H9 (cell line): ENCODE results near the gene TUBA4A. TPM values are rescaled to one million over a fixed set of nuclear protein-coding genes. Genes with fewer than 3 reads are reported as not detected.

ENCODE experiments used
- DNase-seq: peaks from one replicate; pipeline ENCODE4 v3.0.0-alpha.2; 2017
- H2AFZ ChIP-seq: one replicate; pipeline ENCODE4 v1.6.1; 2013; ENCODE audit warnings: mild to moderate bottlenecking, low read length, control low read depth, moderate library complexity
- H2AK5ac ChIP-seq: 2 replicates; pipeline ENCODE4 v1.6.1; 2013; ENCODE audit warnings: low read length, control low read depth, mixed read lengths; ENCODE audit not compliant: insufficient read length
- H2BK120ac ChIP-seq: one replicate; pipeline ENCODE4 v1.6.1; 2013; ENCODE audit warnings: low read depth, mild to moderate bottlenecking, low read length, control low read depth, inconsistent platforms; ENCODE audit not compliant: poor library complexity, severe bottlenecking
- H2BK12ac ChIP-seq: 2 replicates; pipeline ENCODE4 v1.6.1; 2013; ENCODE audit warnings: low read length, control low read depth, mixed read lengths, low read depth; ENCODE audit not compliant: insufficient read length
- H2BK15ac ChIP-seq: 2 replicates; pipeline ENCODE4 v1.6.1; 2013; ENCODE audit warnings: low read depth, low read length, control low read depth
- H2BK20ac ChIP-seq: one replicate; pipeline ENCODE4 v1.6.1; 2013; ENCODE audit warnings: low read depth, mild to moderate bottlenecking, low read length, control low read depth, inconsistent platforms; ENCODE audit not compliant: poor library complexity, severe bottlenecking
- H2BK5ac ChIP-seq: 2 replicates; pipeline ENCODE4 v1.6.1; 2013; ENCODE audit warnings: low read length, control low read depth, mixed read lengths; ENCODE audit not compliant: insufficient read length
- H3K14ac ChIP-seq: 2 replicates; pipeline ENCODE4 v1.6.1; 2013; ENCODE audit warnings: low read length, control low read depth; ENCODE audit not compliant: insufficient read depth
- H3K18ac ChIP-seq: 2 replicates; pipeline ENCODE4 v1.6.1; 2013; ENCODE audit warnings: low read depth, mild to moderate bottlenecking, mixed read lengths, low read length, control low read depth; ENCODE audit not compliant: insufficient read length
- H3K23ac ChIP-seq: 2 replicates; pipeline ENCODE4 v1.6.1; 2013; ENCODE audit warnings: low read length, control low read depth, mixed read lengths, low read depth; ENCODE audit not compliant: insufficient read length
- H3K23me2 ChIP-seq: 2 replicates; pipeline ENCODE4 v1.6.1; 2013; ENCODE audit warnings: low read depth, mild to moderate bottlenecking, mixed read lengths, low read length, control low read depth; ENCODE audit not compliant: insufficient read length, poor library complexity, severe bottlenecking
- H3K27ac ChIP-seq: 2 replicates; pipeline ENCODE4 v1.5.1; 2013; ENCODE audit warnings: low read length, control low read depth, mixed read lengths, low read depth; ENCODE audit not compliant: insufficient read length
- H3K27me3 ChIP-seq: 2 replicates; pipeline ENCODE4 v1.6.1; 2013; ENCODE audit warnings: low read length, control low read depth, inconsistent platforms; ENCODE audit not compliant: insufficient read depth
- H3K4ac ChIP-seq: 2 replicates; pipeline ENCODE4 v1.6.1; 2013; ENCODE audit warnings: low read depth, mild to moderate bottlenecking, control low read depth, inconsistent platforms, low read length, moderate library complexity
- H3K4me1 ChIP-seq: 2 replicates; pipeline ENCODE4 v1.6.1; 2013; ENCODE audit warnings: low read length, control low read depth, inconsistent platforms; ENCODE audit not compliant: insufficient read depth
- H3K4me2 ChIP-seq: 2 replicates; pipeline ENCODE4 v1.6.1; 2013; ENCODE audit warnings: low read length, control low read depth, mixed read lengths; ENCODE audit not compliant: insufficient read length, insufficient read depth
- H3K56ac ChIP-seq: 2 replicates; pipeline ENCODE4 v1.6.1; 2013; ENCODE audit warnings: low read depth, mild to moderate bottlenecking, mixed read lengths, low read length, control low read depth; ENCODE audit not compliant: insufficient read length
- H3K79me1 ChIP-seq: 2 replicates; pipeline ENCODE4 v1.6.1; 2013; ENCODE audit warnings: low read depth, mild to moderate bottlenecking, moderate library complexity, low read length, control low read depth, inconsistent platforms; ENCODE audit not compliant: insufficient read depth, poor library complexity, severe bottlenecking
- H3K79me2 ChIP-seq: 2 replicates; pipeline ENCODE4 v1.6.1; 2013; ENCODE audit warnings: low read length, control low read depth, inconsistent platforms; ENCODE audit not compliant: insufficient read depth
- H3K9ac ChIP-seq: 2 replicates; pipeline ENCODE4 v1.6.1; 2013; ENCODE audit warnings: low read length, control low read depth, mixed read lengths; ENCODE audit not compliant: insufficient read length; ENCODE audit errors: extremely low read depth
- H3K9me3 ChIP-seq: one replicate; pipeline ENCODE4 v1.6.1; 2013; ENCODE audit warnings: low read depth, low read length, inconsistent platforms; ENCODE audit not compliant: control insufficient read depth
- H3T11ph ChIP-seq: one replicate; pipeline ENCODE4 v1.6.1; 2013; ENCODE audit warnings: mild to moderate bottlenecking, low read length, control low read depth, inconsistent platforms
- H4K20me1 ChIP-seq: one replicate; pipeline ENCODE4 v1.6.1; 2013; ENCODE audit not compliant: control insufficient read depth, insufficient read length, insufficient read depth
- H4K5ac ChIP-seq: 2 replicates; pipeline ENCODE4 v1.6.1; 2013; ENCODE audit warnings: low read depth, mild to moderate bottlenecking, mixed read lengths, low read length, control low read depth; ENCODE audit not compliant: insufficient read length
- H4K8ac ChIP-seq: replicated peaks from 2 replicates; pipeline ENCODE4 v1.6.1; 2013; ENCODE audit warnings: low read length, control low read depth, mixed read lengths, low read depth; ENCODE audit not compliant: insufficient read length
- H4K91ac ChIP-seq: 2 replicates; pipeline ENCODE4 v1.6.1; 2013; ENCODE audit warnings: low read depth, mild to moderate bottlenecking, moderate library complexity, mixed read lengths, low read length, control low read depth; ENCODE audit not compliant: insufficient read length
- H3K27ac Mint-ChIP-seq, 3 experiments: 2 replicates in 2 of 3; 3 replicates in 1 of 3; pipeline ENCODE4 v1.8.0; 2020 to 2021; ENCODE audit warnings: mixed read lengths in 3 of 3, mild to moderate bottlenecking in 1 of 3, moderate library complexity in 1 of 3
- H3K27me3 Mint-ChIP-seq: 2 replicates; pipeline ENCODE4 v1.8.0; 2021; ENCODE audit warnings: low read depth, mild to moderate bottlenecking, moderate library complexity, mixed read lengths
- H3K36me3 Mint-ChIP-seq, 3 experiments: 2 replicates in 2 of 3; 3 replicates in 1 of 3; pipeline ENCODE4 v1.8.0; 2020 to 2021; ENCODE audit warnings: low read depth in 3 of 3, mixed read lengths in 3 of 3; ENCODE audit not compliant: insufficient read depth in 1 of 3
- H3K4me1 Mint-ChIP-seq, 2 experiments: 2 replicates each; pipeline ENCODE4 v1.8.0; 2020; ENCODE audit warnings: mixed read lengths in 2 of 2
- H3K4me3 Mint-ChIP-seq, 2 experiments: 2 replicates in 1 of 2; 3 replicates in 1 of 2; pipeline ENCODE4 v1.8.0; 2020 to 2021; ENCODE audit warnings: mild to moderate bottlenecking in 2 of 2, mixed read lengths in 2 of 2, moderate library complexity in 1 of 2
- H3K9me3 Mint-ChIP-seq, 2 experiments: 2 replicates in 1 of 2; 3 replicates in 1 of 2; pipeline ENCODE4 v1.8.0; 2020; ENCODE audit warnings: mild to moderate bottlenecking in 2 of 2, mixed read lengths in 2 of 2, moderate library complexity in 1 of 2
- CTCF ChIP-seq: fragments of 200-600 bp; sonication (generic); conservative IDR thresholded peaks from 3 replicates; pipeline ENCODE4 v1.8.0; 2021; ENCODE audit warnings: antibody characterized with exemption, mild to moderate bottlenecking
- WGBS: extraction: QIAGEN DNeasy Blood & Tissue Kit; methylation state at CpG from one replicate; pipeline ENCODE4 v1.1.7; 2013; ENCODE audit warnings: missing lambda C conversion rate, low lambda C conversion rate, mixed read lengths; ENCODE audit not compliant: insufficient read length; ENCODE audit errors: extremely low coverage; 5-methylcytosine and 5-hydroxymethylcytosine counted together
- total RNA-seq: library from RNA; stranded (reverse); gene quantifications from 2 replicates; pipeline ENCODE4 v1.2.1, GENCODE V29; 2021

The TUBA4A gene
- total RNA-seq, 1 experiment from 2014 or later: 25.5 TPM

GRCh38 chr2:219215871-219216534 lies 37.7 kb downstream of the TUBA4A start:
- Histone ChIP-seq H2AFZ (no peak overlapping the region), H3K56ac (no peak overlapping the region), H3K9ac (no peak overlapping the region), H3K18ac (no peak overlapping the region), H3K79me2 (no peaks in the 10 kb centered on the region), H3K23me2 (peaks cover 7% of the 10 kb centered on the region), H3K79me1 (no peaks in the 10 kb centered on the region), H3K23ac (no peak overlapping the region), H2BK120ac (no peak overlapping the region), H3T11ph (no peak overlapping the region), H2BK20ac (no peak overlapping the region), H3K27me3 (no peaks in the 10 kb centered on the region), H4K5ac (no peak overlapping the region), H2AK5ac (no peak overlapping the region), H3K4me2 (no peak overlapping the region), H3K4ac (no peak overlapping the region), H3K14ac (no peak overlapping the region), H3K9me3 (no peaks in the 10 kb centered on the region), H4K20me1 (no peaks in the 10 kb centered on the region), H4K91ac (no peak overlapping the region), H2BK12ac (no peak overlapping the region), H3K4me1 (no peaks in the 10 kb centered on the region), H2BK15ac (no peak overlapping the region), H2BK5ac (no peak overlapping the region), H3K27ac (no peak overlapping the region), H4K8ac (no peak overlapping the region)
- no peak for TF ChIP-seq CTCF
- Mint-ChIP-seq H3K4me3 (peak overlapping the region in 1 of 2 experiments; percentile 38; a peak in 2 of 5 replicates), H3K9me3 (no peaks in the 10 kb centered on the region), H3K4me1 (peaks cover 19 to 23% of the 10 kb centered on the region in 2 experiments), H3K27ac (peak overlapping the region in 2 of 3 experiments; percentile 40 to 49; a peak in 1 of 7 replicates), H3K36me3 (peaks cover 20 to 61% (median 51%) of the 10 kb centered on the region in 3 experiments), H3K27me3 (peaks cover 3% of the 10 kb centered on the region; the same call in 1 of the 2 replicates)
- WGBS: no CpG with 5 or more reads among the region's 27 CpGs
- DNase-seq: peak; percentile 57
